GM23248 (cell line): Measurements from ENCODE around the gene BICD1. TPM values are rescaled to one million over a fixed set of nuclear protein-coding genes. Genes with fewer than 3 reads are reported as not detected.

Source experiments
- DNase-seq: peaks from one replicate; pipeline ENCODE4 v3.0.0-alpha.2; 2015
- H2AFZ ChIP-seq: fragments of 200-600 bp; sonication (generic); 2 replicates; pipeline ENCODE4 v1.6.1; 2016; ENCODE audit warnings: antibody characterized with exemption
- H3F3A ChIP-seq: fragments of 200-600 bp; sonication (generic); 2 replicates; pipeline ENCODE4 v1.6.1; 2016; ENCODE audit warnings: mild to moderate bottlenecking, antibody characterized with exemption, mixed run types; ENCODE audit not compliant: insufficient read depth
- H3K27ac ChIP-seq: fragments of 200-600 bp; sonication (generic); 2 replicates; pipeline ENCODE4 v1.5.1; 2016; ENCODE audit warnings: mild to moderate bottlenecking
- H3K27me3 ChIP-seq: fragments of 200-600 bp; sonication (generic); replicated peaks from 2 replicates; pipeline ENCODE4 v1.6.1; 2016; ENCODE audit warnings: mild to moderate bottlenecking; ENCODE audit not compliant: insufficient read depth
- H3K36me3 ChIP-seq: fragments of 200-600 bp; sonication (generic); 2 replicates; pipeline ENCODE4 v1.6.1; 2016; ENCODE audit warnings: low read depth, mild to moderate bottlenecking
- H3K4me1 ChIP-seq: fragments of 200-600 bp; sonication (generic); 2 replicates; pipeline ENCODE4 v1.6.1; 2016; ENCODE audit warnings: mild to moderate bottlenecking; ENCODE audit not compliant: insufficient read depth
- H3K4me2 ChIP-seq: fragments of 200-600 bp; sonication (generic); one replicate; pipeline ENCODE4 v1.6.1; 2016; ENCODE audit warnings: mild to moderate bottlenecking; ENCODE audit not compliant: unreplicated experiment
- H3K4me3 ChIP-seq: fragments of 200-600 bp; sonication (generic); 2 replicates; pipeline ENCODE4 v1.5.1; 2016; ENCODE audit warnings: mild to moderate bottlenecking
- H3K79me2 ChIP-seq: fragments of 200-600 bp; sonication (generic); 2 replicates; pipeline ENCODE4 v1.6.1; 2016; ENCODE audit warnings: mild to moderate bottlenecking; ENCODE audit not compliant: insufficient read depth
- H3K9ac ChIP-seq: fragments of 200-600 bp; sonication (generic); 2 replicates; pipeline ENCODE4 v1.6.1; 2016; ENCODE audit warnings: mild to moderate bottlenecking
- H3K9me2 ChIP-seq: fragments of 200-600 bp; sonication (generic); 2 replicates; pipeline ENCODE4 v1.6.1; 2016; ENCODE audit warnings: mixed run types, mild to moderate bottlenecking, moderate library complexity; ENCODE audit not compliant: insufficient read depth
- H3K9me3 ChIP-seq: fragments of 200-600 bp; sonication (generic); one replicate; pipeline ENCODE4 v1.6.1; 2017; ENCODE audit warnings: low read depth
- H4K20me1 ChIP-seq: fragments of 200-600 bp; sonication (generic); 2 replicates; pipeline ENCODE4 v1.6.0; 2016; ENCODE audit not compliant: insufficient read depth
- EZH2 ChIP-seq: fragments of 200-600 bp; sonication (generic); IDR thresholded peaks from 2 replicates; pipeline ENCODE4 v1.6.1; 2018; ENCODE audit warnings: antibody characterized with exemption, mild to moderate bottlenecking; ENCODE audit not compliant: insufficient read depth, poor library complexity, severe bottlenecking
- EZH2phosphoT487 ChIP-seq: fragments of 200-600 bp; sonication (generic); IDR thresholded peaks from 2 replicates; pipeline ENCODE4 v1.6.1; 2018; ENCODE audit warnings: antibody characterized with exemption, moderate library complexity, mild to moderate bottlenecking, low read depth; ENCODE audit not compliant: insufficient read depth
- WGBS, 2 experiments: methylation state at CpG; one replicate each; pipeline ENCODE4 v1.1.6; 2015 to 2017; ENCODE audit warnings: low lambda C conversion rate in 2 of 2, low coverage in 1 of 2; ENCODE audit errors: missing lambda C conversion rate in 2 of 2; 5-methylcytosine and 5-hydroxymethylcytosine counted together
- in situ Hi-C: fragments of 300-500 bp; cut with MboI; formaldehyde crosslinking; loops from 2 replicates; pipeline ENCODE4 v1.15.0; 2020
- polyA plus RNA-seq: library from polyadenylated mRNA; unstranded; fragments of >200 nt; fragmentation: Nextera tagmentation; extraction: Ambion mirVana; gene quantifications from 2 replicates; pipeline ENCODE4 v1.2.1, GENCODE V29; 2016
- total RNA-seq: library from RNA; depleted of rRNA; stranded (reverse); fragments of >200 nt; shearing (Covaris generic); gene quantifications from 2 replicates; pipeline ENCODE4 v1.2.3, GENCODE V29; 2014

The BICD1 gene
- total and polyA plus RNA-seq, 2 experiments from 2014 or later = 9.7 to 20.6 TPM

GRCh38 chr12:32284561-32284960 lies 177.9 kb downstream of the BICD1 start:
- H3K4me1 ChIP-seq = no peaks in the 10 kb centered on the region
- TF ChIP-seq EZH2phosphoT487 = no peak
- TF ChIP-seq EZH2 = no peak
- H3F3A ChIP-seq = no peaks in the 10 kb centered on the region
- H3K79me2 ChIP-seq = peaks cover 85% of the 10 kb centered on the region
- WGBS, 2 experiments = 90 to 93% methylated on average over 9 of the region's 9 CpGs
- H3K9me3 ChIP-seq = no peaks in the 10 kb centered on the region
- no peak overlapping the region for H2AFZ ChIP-seq
- in situ Hi-C loops = no loop called here
- no peak for DNase-seq
- H3K9ac ChIP-seq = no peak overlapping the region
- H3K4me3 ChIP-seq = no peak overlapping the region
- no peaks in the 10 kb centered on the region for H3K27me3 ChIP-seq
- H3K27ac ChIP-seq = no peak overlapping the region
- no peaks in the 10 kb centered on the region for H3K36me3 ChIP-seq
- no peaks in the 10 kb centered on the region; the same call in 1 of the 2 replicates for H4K20me1 ChIP-seq
- no peak overlapping the region for H3K4me2 ChIP-seq
- H3K9me2 ChIP-seq = no peaks in the 10 kb centered on the region

- Histone ChIP-seq H3K4me2 (no peak overlapping the region), H3K9me3 (no peaks in the 10 kb centered on the region), H3K9me2 (no peaks in the 10 kb centered on the region), H3K9ac (no peak overlapping the region), H3F3A (no peaks in the 10 kb centered on the region), H3K79me2 (peaks cover 90% of the 10 kb centered on the region), H3K4me3 (no peak overlapping the region), H3K27me3 (no peaks in the 10 kb centered on the region), H3K27ac (no peak overlapping the region), H3K36me3 (no peaks in the 10 kb centered on the region), H4K20me1 (no peaks in the 10 kb centered on the region; the same call in 1 of the 2 replicates), H3K4me1 (no peaks in the 10 kb centered on the region), H2AFZ (no peak overlapping the region)
- no peak for DNase-seq
- in situ Hi-C loops = no loop called here
- WGBS, 2 experiments = 45 to 49% methylated on average over 2 of the region's 2 CpGs
- no peak for TF ChIP-seq EZH2
- TF ChIP-seq EZH2phosphoT487 = no peak
These were observed 178.4 kb downstream of the BICD1 start for GRCh38 chr12:32285021-32285420.

- in situ Hi-C loops = no loop called here
- no peaks in the 10 kb centered on the region for H3F3A ChIP-seq
- WGBS, 2 experiments = 50% methylated on average over 2 of the region's 2 CpGs
- no peak overlapping the region for H2AFZ ChIP-seq
- H3K27me3 ChIP-seq = no peaks in the 10 kb centered on the region
- no peak for DNase-seq
- H3K9me3 ChIP-seq = no peaks in the 10 kb centered on the region
- peaks cover 4% of the 10 kb centered on the region; the same call in 1 of the 2 replicates for H3K4me1 ChIP-seq
- H3K9me2 ChIP-seq = no peaks in the 10 kb centered on the region
- no peaks in the 10 kb centered on the region for H3K36me3 ChIP-seq
- no peaks in the 10 kb centered on the region; the same call in 1 of the 2 replicates for H4K20me1 ChIP-seq
- H3K4me2 ChIP-seq = no peak overlapping the region
- no peak overlapping the region for H3K4me3 ChIP-seq
- no peak overlapping the region for H3K9ac ChIP-seq
- no peak for TF ChIP-seq EZH2phosphoT487
- TF ChIP-seq EZH2 = no peak
- no peak overlapping the region for H3K27ac ChIP-seq
- peaks cover 86% of the 10 kb centered on the region for H3K79me2 ChIP-seq
These were observed 178.8 kb downstream of the BICD1 start for GRCh38 chr12:32285489-32285888.

GRCh38 chr12:32290411-32290810 lies 183.8 kb downstream of the BICD1 start:
- H2AFZ ChIP-seq = no peak overlapping the region
- H3F3A ChIP-seq = no peaks in the 10 kb centered on the region
- H4K20me1 ChIP-seq = no peaks in the 10 kb centered on the region
- no peaks in the 10 kb centered on the region for H3K9me3 ChIP-seq
- no peak for TF ChIP-seq EZH2phosphoT487
- TF ChIP-seq EZH2 = no peak
- peaks cover 71% of the 10 kb centered on the region for H3K79me2 ChIP-seq
- H3K4me1 ChIP-seq = peaks cover 7% of the 10 kb centered on the region; the same call in 1 of the 2 replicates
- H3K27me3 ChIP-seq = no peaks in the 10 kb centered on the region
- peak; percentile 52 for DNase-seq
- in situ Hi-C loops = no loop called here
- H3K27ac ChIP-seq = no peak overlapping the region
- no peaks in the 10 kb centered on the region for H3K9me2 ChIP-seq
- H3K4me3 ChIP-seq = no peak overlapping the region
- no peak overlapping the region for H3K4me2 ChIP-seq
- H3K9ac ChIP-seq = no peak overlapping the region
- peaks cover 7% of the 10 kb centered on the region; the same call in 1 of the 2 replicates for H3K36me3 ChIP-seq

- Histone ChIP-seq H2AFZ (no peak overlapping the region), H3K9me3 (no peaks in the 10 kb centered on the region), H3K79me2 (peaks cover 57% of the 10 kb centered on the region), H3K4me3 (no peak overlapping the region), H3K4me1 (peaks cover 7% of the 10 kb centered on the region; the same call in 1 of the 2 replicates), H3K27ac (no peak overlapping the region), H3F3A (no peaks in the 10 kb centered on the region), H3K27me3 (no peaks in the 10 kb centered on the region), H3K9me2 (no peaks in the 10 kb centered on the region), H4K20me1 (no peaks in the 10 kb centered on the region), H3K4me2 (no peak overlapping the region), H3K36me3 (peaks cover 7% of the 10 kb centered on the region; the same call in 1 of the 2 replicates), H3K9ac (no peak overlapping the region)
- WGBS, 2 experiments = 95 to 99% methylated on average over 4 of the region's 4 CpGs
- TF ChIP-seq EZH2phosphoT487 (no peak), EZH2 (no peak)
- DNase-seq = no peak
- in situ Hi-C loops = no loop called here
These were observed 185.5 kb downstream of the BICD1 start for GRCh38 chr12:32292151-32292550.
